C4-2B (cell line): ENCODE results near the gene DPM3.

Experiments
- CTCF ChIP-seq: fragments of 450-650 bp; conservative IDR thresholded peaks from 2 replicates; pipeline ENCODE4 v1.5.1; 2017; ENCODE audit warnings: mild to moderate bottlenecking
- ZFX ChIP-seq: fragments of 450-650 bp; IDR thresholded peaks from 2 replicates; pipeline ENCODE4 v1.6.1; 2017

- TF ChIP-seq CTCF (no peak), ZFX (no peak)
Observed at GRCh38 chr1:155107309-155108264, 32.7 kb downstream of the DPM3 start.
